Ammon's horn (tissue), 1 donor: ENCODE measurements around the gene NMNAT3.

Experiments
- DNase-seq: peaks from one replicate; pipeline ENCODE4 v3.0.0-alpha.2; 2016; ENCODE audit warnings: low spot score

Gene NMNAT3

GRCh38 chr3:139677388-139678155, at the start of gene NMNAT3:
Gene NMNAT3 (minus strand): TSS chr3:139677972. CDS start chr3:139627724, 50,248 bp downstream.
- DNase-seq, result peak; percentile 92

- DNase-seq, result no peak
Observed at GRCh38 chr3:139721370-139721769, 43.6 kb upstream of the NMNAT3 start.

GRCh38 chr3:139718415-139718814, 40.6 kb upstream of the NMNAT3 start:
- peak; percentile 49 for DNase-seq

GRCh38 chr3:139716908-139717485, 39.2 kb upstream of the NMNAT3 start:
- no peak for DNase-seq

- no peak for DNase-seq
Observed at GRCh38 chr3:139715743-139716360, 38.1 kb upstream of the NMNAT3 start.

DNA sequence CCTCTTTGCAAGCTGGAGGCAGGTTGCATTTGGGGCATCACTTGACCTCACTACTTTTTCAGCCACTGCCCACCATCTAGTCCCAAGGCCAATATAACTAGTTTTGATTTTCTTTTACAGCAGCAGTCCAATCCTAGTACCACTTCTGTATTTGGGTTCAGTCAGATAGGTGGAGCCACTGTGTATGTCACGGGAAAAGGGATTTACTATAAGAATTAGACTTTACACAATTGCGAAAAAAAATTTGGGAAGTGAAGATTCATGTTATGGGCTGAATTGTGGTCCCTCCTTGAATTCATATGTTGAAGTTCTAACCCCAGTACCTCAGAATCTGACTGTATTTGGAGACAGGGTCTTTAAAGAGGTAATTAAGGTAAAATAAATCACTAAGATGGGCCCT, 37.4 kb upstream of the NMNAT3 start:
- DNase-seq, result no peak

DNA sequence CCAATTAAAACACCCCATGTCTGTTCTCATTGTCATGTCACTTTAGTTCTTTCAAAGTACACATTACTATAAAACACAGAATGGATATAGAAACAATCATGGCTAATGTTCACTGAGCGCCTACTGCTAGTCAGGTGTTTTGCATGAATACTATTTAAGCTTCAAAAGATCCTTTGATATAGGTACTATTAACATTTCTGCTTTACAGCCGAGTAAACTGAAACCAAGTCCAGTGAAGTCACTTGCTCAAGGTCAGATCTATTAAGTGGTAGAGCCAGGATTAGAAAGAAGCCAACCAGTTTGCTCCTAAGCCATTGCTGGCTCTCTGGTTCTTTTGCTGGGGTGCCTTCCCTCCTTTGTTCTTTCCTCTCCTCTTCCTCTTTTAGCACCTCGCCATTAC, 32.4 kb upstream of the NMNAT3 start:
- no peak for DNase-seq

DNA sequence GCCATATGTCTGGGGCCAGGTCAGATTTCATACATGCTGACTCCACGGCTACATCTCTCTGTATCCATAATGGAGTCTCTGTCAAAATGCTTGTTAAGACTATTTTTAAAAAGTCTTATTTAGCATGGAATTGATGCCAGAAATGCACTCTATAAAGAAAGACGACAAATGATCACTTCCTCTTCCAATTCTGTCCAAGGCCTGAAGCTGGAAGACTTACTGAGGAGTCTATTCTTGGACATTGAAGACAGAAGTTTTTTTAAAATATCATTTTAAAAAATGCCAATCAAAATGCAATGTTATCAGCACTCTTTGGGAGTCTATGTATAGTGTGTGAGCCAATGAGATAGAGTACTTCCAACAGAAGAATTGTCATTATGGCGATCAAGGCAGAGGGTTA, 27.9 kb upstream of the NMNAT3 start:
- DNase-seq, result no peak

DNA sequence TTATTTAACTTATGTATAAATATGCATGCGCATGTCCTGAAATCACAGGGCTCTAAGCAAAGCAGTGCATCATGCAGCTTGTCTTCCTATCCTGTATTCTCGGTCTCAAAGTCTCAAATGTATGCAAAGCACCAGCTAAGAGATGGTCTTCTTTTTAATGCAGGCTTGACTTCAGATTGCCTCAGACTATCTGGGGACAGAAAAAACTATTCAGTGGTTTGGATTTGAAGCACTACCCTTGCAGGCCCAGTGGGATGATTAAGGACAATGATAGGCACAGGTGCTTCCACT, 18.5 kb upstream of the NMNAT3 start:
- no peak for DNase-seq

GRCh38 chr3:139695426-139696313, 17.9 kb upstream of the NMNAT3 start:
- DNase-seq, result no peak

DNA sequence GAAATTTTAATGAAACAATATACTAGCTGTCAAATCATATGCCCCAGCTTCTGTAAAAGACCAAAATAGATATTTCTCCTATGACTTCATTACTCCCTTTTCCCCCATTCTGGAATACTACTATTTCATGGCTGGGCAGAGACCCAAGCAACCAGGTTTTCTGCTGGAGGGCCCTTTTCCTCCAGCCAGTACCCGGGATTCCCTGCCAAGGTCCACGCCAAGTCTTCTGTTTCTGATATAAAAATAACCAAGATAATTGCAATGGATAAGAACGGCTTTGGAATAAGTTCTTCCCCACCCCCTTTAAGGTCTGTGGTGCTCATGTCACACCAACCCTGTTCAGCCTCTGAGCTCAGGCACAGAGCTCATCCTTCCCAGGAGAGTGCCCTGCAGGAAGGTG, 17.2 kb upstream of the NMNAT3 start:
- DNase-seq, result no peak

- no peak for DNase-seq
Observed at GRCh38 chr3:139694542-139694941, 16.8 kb upstream of the NMNAT3 start.

DNA sequence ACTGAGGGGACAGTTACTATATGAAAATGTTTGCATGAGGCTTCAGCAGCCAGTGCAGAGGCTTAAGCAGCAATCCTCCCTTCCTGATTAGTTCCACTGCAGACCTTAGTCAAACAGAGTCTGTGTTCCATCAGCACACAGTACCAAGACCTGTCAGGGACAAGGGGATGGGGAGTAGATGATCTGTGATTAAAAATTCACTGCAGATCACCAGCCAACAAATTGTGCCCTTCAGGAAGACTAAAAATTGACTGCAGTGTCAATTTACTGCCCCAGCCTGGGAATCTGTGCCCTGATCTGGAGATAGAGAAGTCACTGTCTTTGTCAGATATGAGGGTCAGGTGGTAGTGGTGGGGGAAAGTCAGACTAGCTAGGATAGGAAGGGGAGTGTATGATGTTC, 13.8 kb upstream of the NMNAT3 start:
- DNase-seq, result no peak

- DNase-seq, result no peak
Observed at GRCh38 chr3:139689708-139690228, 12.0 kb upstream of the NMNAT3 start.

DNA sequence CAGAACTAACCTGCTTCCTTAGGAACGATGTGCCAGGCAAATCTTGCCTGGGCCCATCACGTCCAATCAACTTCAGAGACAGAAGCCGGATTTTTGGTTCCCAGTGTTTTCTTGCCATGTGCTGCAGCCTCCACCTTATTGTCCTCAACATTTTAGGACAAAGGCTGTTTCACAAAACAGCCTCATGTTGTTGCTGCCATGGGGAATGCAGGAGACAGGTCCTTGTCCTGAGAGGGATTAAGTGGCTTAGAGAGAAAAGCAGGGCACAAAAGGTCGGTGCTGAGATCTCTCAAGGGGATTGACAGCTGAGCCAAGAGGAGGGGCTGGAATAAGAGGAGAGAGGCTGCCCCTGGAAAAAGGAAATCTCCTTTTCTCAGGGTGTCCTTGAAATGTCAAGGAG, 11.3 kb upstream of the NMNAT3 start:
- DNase-seq, result no peak

DNA sequence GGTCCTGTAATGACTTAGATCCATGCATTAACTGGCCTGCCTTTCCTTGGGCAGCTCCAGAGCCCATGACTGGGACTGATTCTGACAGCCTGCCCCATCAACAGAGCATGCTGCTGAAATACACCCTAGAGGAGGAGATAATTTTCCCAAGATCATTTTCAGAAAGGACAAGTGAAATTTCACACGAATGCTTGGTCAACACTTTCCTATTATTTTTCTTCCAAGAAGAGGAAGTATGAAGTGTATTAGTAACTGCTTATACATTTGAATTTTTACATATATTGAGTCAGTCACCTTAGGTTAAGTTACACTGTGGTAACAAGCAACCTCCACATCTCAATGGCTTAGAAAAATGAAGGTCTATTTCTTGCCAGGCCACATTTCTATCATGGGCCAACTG, 9.7 kb upstream of the NMNAT3 start:
- no peak for DNase-seq

- no peak for DNase-seq
Observed at GRCh38 chr3:139686624-139687023, 8.9 kb upstream of the NMNAT3 start.

GRCh38 chr3:139686206-139686605, 8.4 kb upstream of the NMNAT3 start:
- DNase-seq, result no peak

- no peak for DNase-seq
Observed at GRCh38 chr3:139679220-139679775, 1.5 kb upstream of the NMNAT3 start.

- no peak for DNase-seq
Observed at GRCh38 chr3:139676632-139677387, 962 bp downstream of the NMNAT3 start.

- DNase-seq, result no peak
Observed at GRCh38 chr3:139676108-139676507, 1.7 kb downstream of the NMNAT3 start.
